ENCODE data around the gene SEZ6L2.
A peak's percentile ranks its signal among the peaks of the same experiment; 100 is the strongest.

SEZ6L2 gene

GRCh38 chr16:29904947-29905346 is 5.6 kb upstream of the SEZ6L2 start:
- no peak for TF ChIP-seq CTCF (IDR thresholded peaks at IDR 0.05; ENCODE audit: low read depth, low read length, missing control alignments)
- H3K4me3 ChIP-seq (ENCODE audit: low read depth, low read length): no peak overlapping the region
- in situ Hi-C loops (cut with HindIII; ENCODE audit: low sequenced_read_pairs): no loop called here

GRCh38 chr16:29903590-29903989 is 4.2 kb upstream of the SEZ6L2 start:
- no peak overlapping the region for H3K4me3 ChIP-seq (ENCODE audit: low read depth, low read length)
- DNase-seq (ENCODE audit: low read depth): no peak
- in situ Hi-C loops (cut with HindIII; ENCODE audit: low sequenced_read_pairs): no loop called here
- TF ChIP-seq CTCF (IDR thresholded peaks at IDR 0.05; ENCODE audit: low read depth, low read length, missing control alignments): no peak

More at GRCh38 chr16:29904947-29905346, 5.6 kb upstream of the SEZ6L2 start:
- DNase-seq (ENCODE audit: low read depth): no peak

- no peak for DNase-seq (ENCODE audit: low read depth)
- TF ChIP-seq CTCF (IDR thresholded peaks at IDR 0.05; ENCODE audit: low read depth, low read length, missing control alignments): no peak
- H3K4me3 ChIP-seq (ENCODE audit: low read depth, low read length): no peak overlapping the region
- in situ Hi-C loops (cut with HindIII; ENCODE audit: low sequenced_read_pairs): no loop called here
These were observed 2.2 kb upstream of the SEZ6L2 start for GRCh38 chr16:29901607-29901945.

GRCh38 chr16:29900888-29901606 is 1.7 kb upstream of the SEZ6L2 start:
- in situ Hi-C loops (cut with HindIII; ENCODE audit: low sequenced_read_pairs): no loop called here
- DNase-seq (ENCODE audit: low read depth): no peak

GRCh38 chr16:29900102-29900887 is 945 bp upstream of the SEZ6L2 start, which contains the start of gene ASPHD1:
TSS of gene ASPHD1 (plus strand) at chr16:29900488. CDS start at chr16:29900972, 484 bp downstream.
- DNase-seq (ENCODE audit: low read depth): no peak

More at GRCh38 chr16:29900888-29901606, 1.7 kb upstream of the SEZ6L2 start:
- peak overlapping the region; percentile 55 for H3K4me3 ChIP-seq (ENCODE audit: low read depth, low read length)
- TF ChIP-seq CTCF (IDR thresholded peaks at IDR 0.05; ENCODE audit: low read depth, low read length, missing control alignments): no peak

More at GRCh38 chr16:29900102-29900887, 945 bp upstream of the SEZ6L2 start, which contains the start of gene ASPHD1:
- TF ChIP-seq CTCF (IDR thresholded peaks at IDR 0.05; ENCODE audit: low read depth, low read length, missing control alignments): no peak
- in situ Hi-C loops (cut with HindIII; ENCODE audit: low sequenced_read_pairs): no loop called here
- H3K4me3 ChIP-seq (ENCODE audit: low read depth, low read length): peak within 1 kb of the TSS; percentile 55
